GM12864 (cell line): ENCODE measurements around the gene ZNF780B.
"Not testable (repeated sequence)": the region's sequence is repeated elsewhere in the genome, so short reads cannot be mapped to it uniquely, and the experiment has no call there.

ENCODE experiments used
- DNase-seq: peaks from one replicate; pipeline ENCODE4 v3.0.0-alpha.2; 2011; ENCODE audit warnings: low read depth
- H3K4me3 ChIP-seq: 2 replicates; pipeline ENCODE4 v1.5.1; 2011; ENCODE audit warnings: mild to moderate bottlenecking, low read depth, low read length, control low read depth
- CTCF ChIP-seq: IDR thresholded peaks from 2 replicates; pipeline ENCODE4 v1.5.1; 2011; ENCODE audit warnings: low read depth, mild to moderate bottlenecking, moderate library complexity, low read length, control low read depth, inconsistent platforms; ENCODE audit errors: missing control alignments

The ZNF780B gene

GRCh38 chr19:40053491-40053890, 2.5 kb downstream of the ZNF780B start:
- no peak for DNase-seq
- TF ChIP-seq CTCF = no peak
- H3K4me3 ChIP-seq = no peak overlapping the region

DNA sequence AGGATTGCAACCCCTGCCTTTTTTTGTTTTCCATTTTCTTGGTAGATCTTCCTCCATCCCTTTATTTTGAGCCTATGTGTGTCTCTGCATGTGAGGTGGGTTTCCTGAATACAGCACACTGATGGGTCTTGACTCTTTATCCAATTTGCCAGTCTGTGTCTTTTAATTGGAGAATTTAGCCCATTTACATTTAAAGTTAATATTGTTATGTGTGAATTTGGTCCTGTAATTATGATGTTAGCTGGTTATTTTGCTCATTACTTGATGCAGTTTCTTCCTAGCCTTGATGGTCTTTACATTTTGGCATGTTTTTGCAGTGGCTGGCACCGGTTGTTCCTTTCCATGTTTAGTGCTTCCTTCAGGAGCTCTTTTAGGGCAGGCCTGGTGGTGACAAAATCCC, 14.3 kb downstream of the ZNF780B start:
- DNase-seq = not testable (repeated sequence)

DNA sequence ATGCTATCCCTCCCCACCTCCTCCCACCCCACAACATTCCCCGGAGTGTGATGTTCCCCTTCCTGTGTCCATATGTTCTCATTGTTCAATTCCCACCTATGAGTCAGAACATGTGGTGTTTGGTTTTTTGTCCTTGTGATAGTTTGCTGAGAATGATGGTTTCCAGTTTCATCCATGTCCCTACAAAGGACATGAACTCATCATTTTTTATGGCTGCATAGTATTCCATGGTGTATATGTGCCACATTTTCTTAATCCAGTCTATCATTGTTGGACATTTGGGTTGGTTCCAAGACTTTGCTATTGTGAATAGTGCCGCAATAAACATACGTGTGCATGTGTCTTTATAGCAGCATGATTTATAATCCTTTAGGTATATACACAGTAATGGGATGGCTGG, 18.0 kb downstream of the ZNF780B start:
- DNase-seq, H3K4me3 ChIP-seq: not testable (repeated sequence)

More for the DNA sequence above, 14.3 kb downstream of the ZNF780B start:
- not testable (repeated sequence) for H3K4me3 ChIP-seq

DNA sequence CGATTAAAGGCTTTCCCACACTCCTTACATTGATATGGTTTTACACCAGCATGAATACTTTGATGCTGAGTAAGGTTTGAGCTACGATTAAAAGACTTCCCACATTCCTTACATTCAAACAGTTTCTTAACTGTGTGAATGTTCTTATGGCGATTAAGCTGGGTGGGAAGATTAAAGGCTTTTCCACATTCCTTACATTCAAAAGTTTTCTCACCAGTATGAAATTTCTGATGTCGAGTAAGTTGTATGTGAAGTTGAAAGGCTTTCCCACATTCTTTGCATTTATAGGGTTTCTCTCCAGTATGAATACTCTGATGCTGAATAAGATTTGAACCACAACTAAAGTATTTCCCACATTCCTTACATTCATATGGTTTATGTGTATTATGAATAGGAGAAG, 20.0 kb downstream of the ZNF780B start:
- TF ChIP-seq CTCF = no peak
- DNase-seq = no peak
- H3K4me3 ChIP-seq = no peak overlapping the region

- no peak for DNase-seq
- TF ChIP-seq CTCF = no peak
- H3K4me3 ChIP-seq = no peak overlapping the region
Observed at GRCh38 chr19:40033989-40034560, 22.0 kb downstream of the ZNF780B start.

DNA sequence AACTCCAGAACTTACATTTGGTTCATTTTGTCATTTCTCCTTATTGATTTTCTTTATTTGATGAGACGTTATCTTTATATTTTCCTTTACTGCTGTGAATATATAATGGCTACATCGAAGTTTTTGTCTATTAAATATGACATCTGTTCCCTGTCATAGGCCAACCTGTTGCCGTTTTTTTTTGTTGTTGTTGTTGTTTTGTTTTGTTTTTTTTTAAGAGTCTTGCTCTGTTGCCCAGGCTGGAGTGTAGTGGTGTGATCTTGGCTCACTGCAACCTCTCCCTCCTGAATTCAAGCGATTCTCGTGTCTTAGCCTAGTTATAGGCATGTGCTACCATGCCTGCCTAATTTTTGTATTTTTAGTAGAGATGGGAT, 29.4 kb downstream of the ZNF780B start:
- no peak overlapping the region for H3K4me3 ChIP-seq
- no peak for TF ChIP-seq CTCF

GRCh38 chr19:40025938-40026596, 30.0 kb downstream of the ZNF780B start:
- no peak for DNase-seq
- TF ChIP-seq CTCF = no peak
- H3K4me3 ChIP-seq = no peak overlapping the region

More for the DNA sequence above, 29.4 kb downstream of the ZNF780B start:
- no peak for DNase-seq

GRCh38 chr19:40023969-40024368, 32.1 kb downstream of the ZNF780B start:
- TF ChIP-seq CTCF = no peak
- no peak overlapping the region for H3K4me3 ChIP-seq
- no peak for DNase-seq
